SJCRH30 (cell line): ENCODE measurements around the gene CBLN4. TPM values are rescaled to one million over a fixed set of nuclear protein-coding genes. Genes with fewer than 3 reads are reported as not detected.

Experiments
- DNase-seq, 2 experiments: peaks; one replicate each; pipeline ENCODE4 v3.0.0-alpha.2; 2015 to 2020
- H3K27ac ChIP-seq: fragments of 250-450 bp; sonication (Bioruptor Pico); 2 replicates; pipeline ENCODE4 v1.5.1; 2020; ENCODE audit warnings: mild to moderate bottlenecking, moderate library complexity
- H3K27me3 ChIP-seq: fragments of 250-450 bp; sonication (Bioruptor Pico); 2 replicates; pipeline ENCODE4 v1.5.1; 2020; ENCODE audit warnings: mild to moderate bottlenecking, moderate library complexity
- H3K36me3 ChIP-seq: fragments of 250-450 bp; sonication (Bioruptor Pico); 2 replicates; pipeline ENCODE4 v1.5.1; 2020; ENCODE audit warnings: mild to moderate bottlenecking, moderate library complexity
- H3K4me1 ChIP-seq: fragments of 250-450 bp; sonication (Bioruptor Pico); 2 replicates; pipeline ENCODE4 v1.5.1; 2020; ENCODE audit warnings: mild to moderate bottlenecking, moderate library complexity
- H3K4me3 ChIP-seq: fragments of 250-450 bp; sonication (Bioruptor Pico); 2 replicates; pipeline ENCODE4 v1.5.1; 2020; ENCODE audit warnings: mild to moderate bottlenecking, moderate library complexity
- H3K9me3 ChIP-seq: fragments of 250-450 bp; sonication (Bioruptor Pico); replicated peaks from 2 replicates; pipeline ENCODE4 v1.5.1; 2020; ENCODE audit warnings: mild to moderate bottlenecking, moderate library complexity
- total RNA-seq: library from RNA; depleted of rRNA; stranded (reverse); fragments of >200 nt; shearing (Covaris generic); gene quantifications from 2 replicates; pipeline ENCODE4 v1.2.3, GENCODE V29; 2014; rRNA removed

CBLN4 gene
- total RNA-seq, 1 experiment from 2014 or later, result not detected

DNA sequence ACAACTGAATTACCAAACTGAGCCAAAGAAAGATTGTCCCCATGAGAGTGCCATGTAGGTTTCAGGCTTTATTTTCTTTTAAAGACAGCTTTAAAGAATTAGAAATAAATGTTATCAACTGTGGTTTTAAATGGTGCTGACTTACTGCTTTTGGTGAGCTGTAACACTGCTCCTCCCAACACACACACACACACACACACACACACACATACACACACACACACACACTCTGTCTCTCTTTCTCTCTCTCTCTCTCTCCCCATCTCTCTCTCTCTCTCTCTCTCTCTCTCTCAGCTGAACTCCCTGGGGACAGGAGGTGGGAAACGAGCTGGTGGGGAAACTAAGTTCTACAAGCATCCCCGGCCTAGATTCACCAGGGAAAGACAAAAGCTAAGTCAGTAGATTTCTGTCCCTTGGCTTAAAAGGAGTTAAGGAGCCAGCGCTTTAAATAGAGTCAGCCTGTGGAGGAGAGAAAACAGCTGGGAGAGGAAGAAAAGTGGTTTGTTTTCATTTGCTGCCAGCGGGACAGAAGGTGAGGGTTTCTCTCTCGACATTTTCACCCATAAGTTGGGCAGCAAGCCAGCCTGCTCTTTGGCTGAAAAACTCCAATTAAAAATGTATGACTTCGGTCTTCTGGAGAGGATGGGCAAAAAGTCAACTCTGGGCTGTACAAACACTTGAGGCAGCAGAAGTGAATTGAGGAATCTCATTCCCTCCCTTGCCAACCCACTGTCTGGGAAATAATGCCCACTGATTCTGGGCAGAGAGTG lies 27.4 kb downstream of the CBLN4 start:
- peaks cover 12% of the 10 kb centered on the region for H3K27me3 ChIP-seq
- DNase-seq, result peak; percentile 19 to 65
- no peaks in the 10 kb centered on the region for H3K9me3 ChIP-seq
- no peak overlapping the region for H3K4me3 ChIP-seq
- H3K27ac ChIP-seq, result no peak overlapping the region
- H3K36me3 ChIP-seq, result no peaks in the 10 kb centered on the region
- no peaks in the 10 kb centered on the region for H3K4me1 ChIP-seq

DNA sequence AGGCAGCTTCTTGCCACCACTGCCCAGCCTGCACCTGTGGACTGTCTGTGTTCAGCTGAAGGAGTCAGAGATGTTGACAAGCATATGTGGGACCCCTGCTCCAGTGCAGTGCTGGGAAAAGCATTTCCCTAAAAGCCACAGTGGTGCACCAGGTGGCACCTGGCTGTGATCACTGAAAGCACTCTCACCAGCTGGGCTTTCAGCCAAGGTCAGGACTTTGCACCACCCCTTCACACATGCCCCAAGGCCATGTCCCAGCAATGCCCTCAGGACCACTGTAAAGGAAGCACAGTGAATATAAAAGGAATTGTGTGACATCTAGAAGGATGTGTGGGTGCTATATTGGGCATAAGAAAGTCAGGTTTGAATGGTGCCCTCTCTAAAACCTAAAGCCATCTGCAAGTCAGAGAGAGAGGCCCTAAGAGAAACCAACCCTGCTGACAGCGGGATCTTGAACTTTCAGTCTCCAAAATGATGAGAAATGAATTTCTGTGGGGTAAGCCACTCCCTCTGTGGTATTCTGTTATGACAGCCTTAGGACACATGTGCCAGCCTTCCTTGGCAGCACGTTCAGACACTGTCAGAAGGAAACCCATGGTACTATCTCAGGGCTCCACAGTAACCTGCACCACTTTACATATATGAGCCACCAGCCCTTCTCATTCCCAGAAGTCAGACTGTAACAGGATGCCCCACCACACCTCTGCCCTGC lies 30.7 kb downstream of the CBLN4 start:
- no peak for DNase-seq
- Histone ChIP-seq H3K4me1 (no peaks in the 10 kb centered on the region), H3K9me3 (no peaks in the 10 kb centered on the region), H3K36me3 (no peaks in the 10 kb centered on the region), H3K27me3 (peaks cover 13% of the 10 kb centered on the region), H3K4me3 (no peak overlapping the region), H3K27ac (no peak overlapping the region)

DNA sequence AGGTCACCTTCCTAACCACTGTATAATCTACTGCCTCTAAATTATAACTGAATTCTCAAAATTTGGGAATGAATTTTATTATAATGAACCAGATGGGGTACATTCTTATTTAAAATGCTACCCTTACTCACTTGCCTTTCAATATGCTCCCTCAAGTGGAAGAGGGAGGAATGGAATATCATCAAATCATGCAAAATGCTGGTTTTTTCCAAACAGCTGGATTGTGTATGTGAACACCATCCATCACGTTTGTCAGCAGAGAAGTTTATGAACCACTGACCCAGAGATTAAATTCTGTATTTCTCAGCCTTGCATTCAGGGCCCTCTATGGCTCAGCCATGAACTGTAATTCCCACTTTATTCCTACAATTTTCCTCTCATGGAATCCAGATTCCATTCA lies 40.5 kb downstream of the CBLN4 start:
- H3K27me3 ChIP-seq, result no peaks in the 10 kb centered on the region
- no peak overlapping the region for H3K4me3 ChIP-seq
- no peak for DNase-seq
- no peaks in the 10 kb centered on the region for H3K9me3 ChIP-seq
- H3K36me3 ChIP-seq, result no peaks in the 10 kb centered on the region
- H3K4me1 ChIP-seq, result no peaks in the 10 kb centered on the region
- no peak overlapping the region for H3K27ac ChIP-seq

GRCh38 chr20:55961376-55962330 lies 43.7 kb downstream of the CBLN4 start:
- Histone ChIP-seq H3K36me3 (no peaks in the 10 kb centered on the region), H3K27ac (no peak overlapping the region), H3K9me3 (no peaks in the 10 kb centered on the region), H3K27me3 (no peaks in the 10 kb centered on the region), H3K4me1 (no peaks in the 10 kb centered on the region), H3K4me3 (no peak overlapping the region)
- DNase-seq, result no peak

DNA sequence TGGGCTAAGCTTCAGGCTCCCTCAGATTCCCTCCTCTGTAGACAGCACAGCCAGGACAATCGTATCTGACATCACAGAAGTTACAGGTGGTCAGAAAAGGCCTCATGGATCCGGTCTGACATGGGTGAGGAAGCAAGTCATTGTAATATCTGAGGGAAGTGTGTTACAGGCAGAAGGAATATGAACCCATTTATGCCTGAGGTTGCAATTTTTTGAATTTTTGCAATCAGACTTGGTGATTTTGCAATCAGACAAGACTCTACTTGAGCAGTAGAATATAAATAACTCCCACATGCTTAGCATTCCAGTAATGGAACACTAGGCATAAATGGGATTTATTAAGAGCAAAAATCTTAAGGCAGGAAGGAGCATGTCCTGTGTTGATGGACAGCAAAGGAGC lies 52.1 kb downstream of the CBLN4 start:
- Histone ChIP-seq H3K36me3 (no peaks in the 10 kb centered on the region), H3K4me3 (no peak overlapping the region), H3K27ac (no peak overlapping the region), H3K9me3 (no peaks in the 10 kb centered on the region), H3K27me3 (no peaks in the 10 kb centered on the region), H3K4me1 (no peaks in the 10 kb centered on the region)
- DNase-seq, result no peak

DNA sequence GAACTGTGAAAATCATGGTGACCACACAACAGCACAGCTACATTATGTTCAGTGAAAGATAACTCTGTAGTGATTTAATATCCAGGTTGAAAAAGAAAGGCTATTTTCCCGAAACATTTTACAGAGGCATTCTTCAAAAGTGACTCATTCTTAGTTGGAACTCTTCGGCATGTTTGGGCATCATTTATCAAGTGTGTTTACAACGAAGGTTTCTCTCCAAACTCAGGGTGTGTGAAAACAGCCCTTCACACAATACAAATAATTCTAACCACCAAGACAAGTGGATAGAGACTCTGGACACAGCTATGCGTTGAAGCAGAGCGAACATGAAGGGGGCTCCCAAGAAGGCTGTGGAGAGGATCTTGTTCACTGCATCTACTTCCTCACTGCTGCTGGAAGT lies 57.6 kb downstream of the CBLN4 start:
- Histone ChIP-seq H3K4me3 (no peak overlapping the region), H3K9me3 (no peaks in the 10 kb centered on the region), H3K27ac (no peak overlapping the region), H3K4me1 (no peaks in the 10 kb centered on the region), H3K36me3 (no peaks in the 10 kb centered on the region), H3K27me3 (no peaks in the 10 kb centered on the region)
- no peak for DNase-seq

Other genes starting within 250 kb of the CBLN4 start
- gene MC3R, start 243.2 kb upstream of the CBLN4 start, total RNA-seq, result not detected in 2 replicates